ENCODE data around the gene CLDN12. TPM values are rescaled to one million over a fixed set of nuclear protein-coding genes. Genes with fewer than 3 reads are reported as not detected.

The CLDN12 gene
- total and polyA plus RNA-seq, 5 donors from 2014 or later = 0.44 to 2.9 (median 0.63) TPM; not detected in 1

DNA sequence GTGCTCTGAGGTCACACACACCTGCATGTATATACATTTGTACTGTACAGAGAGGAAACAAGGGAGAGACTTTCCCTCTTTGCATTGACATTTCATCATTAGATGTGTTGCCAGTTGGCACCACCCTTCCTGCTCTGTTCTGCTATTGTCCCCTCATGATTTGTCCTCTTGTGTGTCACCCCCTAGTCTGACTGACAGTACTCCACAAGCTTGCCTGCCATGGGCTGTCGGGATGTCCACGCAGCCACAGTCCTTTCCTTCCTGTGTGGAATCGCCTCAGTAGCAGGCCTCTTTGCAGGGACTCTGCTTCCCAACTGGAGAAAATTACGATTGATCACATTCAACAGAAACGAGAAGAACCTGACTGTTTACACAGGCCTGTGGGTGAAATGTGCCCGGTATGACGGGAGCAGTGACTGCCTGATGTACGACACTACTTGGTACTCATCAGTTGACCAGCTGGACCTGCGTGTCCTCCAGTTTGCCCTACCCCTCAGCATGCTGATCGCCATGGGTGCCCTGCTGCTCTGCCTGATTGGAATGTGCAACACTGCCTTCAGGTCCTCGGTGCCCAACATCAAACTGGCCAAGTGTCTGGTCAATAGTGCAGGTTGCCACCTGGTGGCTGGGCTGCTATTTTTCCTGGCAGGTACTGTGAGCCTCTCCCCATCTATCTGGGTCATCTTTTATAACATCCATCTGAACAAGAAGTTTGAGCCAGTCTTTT is 9.4 kb downstream of the CLDN12 start:
- Histone ChIP-seq H3K9me3 (ENCODE audit: control insufficient read depth in 2 of 2, low read length in 2 of 2) (no peaks in the 10 kb centered on the region), H3K36me3 (ENCODE audit: control insufficient read depth, insufficient read depth, low read length) (no peaks in the 10 kb centered on the region), H3K4me1 (ENCODE audit: control insufficient read depth, insufficient read depth, low read length, poor library complexity, severe bottlenecking) (no peaks in the 10 kb centered on the region), H3K4me3 (ENCODE audit: low read depth, low read length) (no peak overlapping the region), H3K27ac (ENCODE audit: insufficient read depth, low read length, poor library complexity, severe bottlenecking) (no peak overlapping the region), H3K27me3 (ENCODE audit: control insufficient read depth, insufficient read depth, low read length) (no peaks in the 10 kb centered on the region)
- Mint-ChIP-seq H3K36me3 (peaks cover 8% of the 10 kb centered on the region), H3K27ac (no peak overlapping the region), H3K27me3 (no peaks in the 10 kb centered on the region), H3K4me1 (peaks cover 0 to 6% (median 0%) of the 10 kb centered on the region in 4 donors), H3K9me3 (no peaks in the 10 kb centered on the region), H3K4me3 (no peak overlapping the region)
- DNase-seq (peak in 1 of 3 donors; percentile 30), ATAC-seq (ENCODE audit: low read depth in 2 of 2) (no peak)

DNA sequence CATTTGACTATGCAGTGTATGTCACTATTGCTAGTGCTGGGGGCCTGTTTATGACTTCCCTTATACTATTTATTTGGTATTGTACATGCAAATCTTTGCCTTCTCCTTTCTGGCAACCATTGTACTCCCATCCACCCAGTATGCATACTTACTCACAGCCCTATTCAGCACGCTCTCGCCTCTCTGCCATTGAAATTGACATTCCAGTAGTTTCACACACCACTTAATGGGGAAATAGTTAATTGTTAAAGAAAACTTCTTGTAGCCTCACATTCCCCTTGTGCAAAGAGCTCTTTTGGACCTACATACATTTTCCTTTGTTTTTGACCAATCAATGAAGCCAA is 9.9 kb downstream of the CLDN12 start:
- H3K4me3 Mint-ChIP-seq = no peak overlapping the region
- peaks cover 0 to 4% (median 0%) of the 10 kb centered on the region in 4 donors for H3K4me1 Mint-ChIP-seq
- no peak for DNase-seq
- H3K27ac ChIP-seq (ENCODE audit: insufficient read depth, low read length, poor library complexity, severe bottlenecking) = no peak overlapping the region
- ATAC-seq (ENCODE audit: low read depth in 2 of 2) = no peak
- H3K27me3 Mint-ChIP-seq = no peaks in the 10 kb centered on the region
- peaks cover 5% of the 10 kb centered on the region for H3K36me3 Mint-ChIP-seq
- no peak overlapping the region for H3K27ac Mint-ChIP-seq
- H3K4me1 ChIP-seq (ENCODE audit: control insufficient read depth, insufficient read depth, low read length, poor library complexity, severe bottlenecking) = no peaks in the 10 kb centered on the region
- no peaks in the 10 kb centered on the region for H3K36me3 ChIP-seq (ENCODE audit: control insufficient read depth, insufficient read depth, low read length)
- no peaks in the 10 kb centered on the region for H3K9me3 Mint-ChIP-seq
- no peak overlapping the region for H3K4me3 ChIP-seq (ENCODE audit: low read depth, low read length)
- no peaks in the 10 kb centered on the region for H3K9me3 ChIP-seq (ENCODE audit: control insufficient read depth in 2 of 2, low read length in 2 of 2)
- no peaks in the 10 kb centered on the region for H3K27me3 ChIP-seq (ENCODE audit: control insufficient read depth, insufficient read depth, low read length)

DNA sequence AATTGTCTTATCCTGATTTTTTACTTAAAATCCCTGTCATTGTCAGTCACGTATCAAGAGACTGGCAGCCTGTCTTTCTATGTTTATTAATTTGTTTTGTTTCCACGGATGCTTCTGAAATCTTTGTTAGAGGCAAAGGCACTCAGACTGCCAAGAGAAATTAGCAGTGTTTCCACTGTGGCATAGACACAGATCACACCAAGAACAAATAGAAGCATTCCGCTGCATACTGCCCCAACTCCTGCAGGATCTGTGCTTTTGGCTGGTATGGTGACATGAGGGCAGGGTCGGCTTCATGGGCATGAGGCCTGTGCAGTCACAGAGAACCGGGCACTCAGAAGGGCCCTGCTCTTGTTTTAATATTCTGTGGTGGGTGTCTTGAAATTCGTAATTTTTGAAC is 18.4 kb downstream of the CLDN12 start:
- no peaks in the 10 kb centered on the region for H3K9me3 ChIP-seq (ENCODE audit: control insufficient read depth in 2 of 2, low read length in 2 of 2)
- no peak overlapping the region for H3K4me3 Mint-ChIP-seq
- no peaks in the 10 kb centered on the region for H3K36me3 Mint-ChIP-seq
- no peaks in the 10 kb centered on the region for H3K4me1 ChIP-seq (ENCODE audit: control insufficient read depth, insufficient read depth, low read length, poor library complexity, severe bottlenecking)
- ATAC-seq (ENCODE audit: low read depth in 2 of 2) (no peak), DNase-seq (no peak)
- no peaks in the 10 kb centered on the region for H3K27me3 Mint-ChIP-seq
- H3K36me3 ChIP-seq (ENCODE audit: control insufficient read depth, insufficient read depth, low read length) = no peaks in the 10 kb centered on the region
- no peak overlapping the region for H3K27ac Mint-ChIP-seq
- H3K27ac ChIP-seq (ENCODE audit: insufficient read depth, low read length, poor library complexity, severe bottlenecking) = no peak overlapping the region
- H3K4me3 ChIP-seq (ENCODE audit: low read depth, low read length) = no peak overlapping the region
- H3K9me3 Mint-ChIP-seq = no peaks in the 10 kb centered on the region
- H3K4me1 Mint-ChIP-seq = peaks cover 2 to 8% (median 5%) of the 10 kb centered on the region in 4 donors
- H3K27me3 ChIP-seq (ENCODE audit: control insufficient read depth, insufficient read depth, low read length) = no peaks in the 10 kb centered on the region

DNA sequence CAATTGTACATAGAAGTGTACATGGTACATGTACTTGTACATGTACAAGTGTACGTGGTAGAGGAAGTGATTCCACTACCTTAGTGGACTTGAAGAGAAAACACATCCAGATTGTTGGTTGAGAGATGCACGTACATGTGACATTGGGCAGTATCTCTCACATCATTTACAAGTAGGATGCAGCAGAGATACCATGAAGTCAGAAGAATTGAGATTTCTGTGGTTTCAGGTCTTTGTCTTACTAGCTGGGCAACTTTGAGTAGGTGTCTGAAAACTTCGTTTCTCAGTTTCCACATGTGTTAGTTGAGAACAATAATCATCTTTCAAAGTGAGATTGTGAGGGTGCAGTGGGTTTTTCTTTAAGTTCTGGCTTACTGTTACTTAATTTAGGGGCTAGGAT is 21.5 kb downstream of the CLDN12 start:
- no peaks in the 10 kb centered on the region for H3K4me1 ChIP-seq (ENCODE audit: control insufficient read depth, insufficient read depth, low read length, poor library complexity, severe bottlenecking)
- H3K27ac ChIP-seq (ENCODE audit: insufficient read depth, low read length, poor library complexity, severe bottlenecking) = no peak overlapping the region
- H3K4me3 ChIP-seq (ENCODE audit: low read depth, low read length) = no peak overlapping the region
- H3K9me3 ChIP-seq (ENCODE audit: control insufficient read depth in 2 of 2, low read length in 2 of 2) = no peaks in the 10 kb centered on the region
- ATAC-seq (ENCODE audit: low read depth in 2 of 2) = no peak
- no peaks in the 10 kb centered on the region for H3K36me3 ChIP-seq (ENCODE audit: control insufficient read depth, insufficient read depth, low read length)
- Mint-ChIP-seq H3K4me1 (peaks cover 2 to 8% (median 5%) of the 10 kb centered on the region in 4 donors), H3K4me3 (no peak overlapping the region), H3K27ac (no peak overlapping the region), H3K36me3 (no peaks in the 10 kb centered on the region), H3K9me3 (no peaks in the 10 kb centered on the region), H3K27me3 (no peaks in the 10 kb centered on the region)
- no peaks in the 10 kb centered on the region for H3K27me3 ChIP-seq (ENCODE audit: control insufficient read depth, insufficient read depth, low read length)
- DNase-seq = peak in 1 of 3 donors; percentile 17

DNA sequence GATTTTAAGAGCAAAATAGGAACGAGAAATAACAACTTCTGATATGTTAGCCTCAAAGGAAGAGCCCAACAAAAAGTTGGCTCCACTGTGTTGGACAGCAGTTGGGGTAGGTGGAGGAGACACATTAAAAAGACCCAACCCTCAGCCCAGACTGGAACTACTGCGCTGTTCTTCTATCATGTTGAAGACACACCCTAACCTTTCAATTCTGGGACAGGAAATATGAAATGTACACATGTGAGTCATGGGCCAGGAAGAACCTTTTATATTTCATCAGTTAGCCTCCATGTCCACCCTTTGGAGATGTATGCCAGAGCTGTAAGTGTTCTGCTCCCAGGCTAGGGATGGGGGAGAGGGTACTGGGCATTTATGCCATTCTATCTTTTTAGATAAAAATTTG is 22.1 kb downstream of the CLDN12 start:
- no peak overlapping the region for H3K4me3 Mint-ChIP-seq
- H3K4me1 Mint-ChIP-seq = peaks cover 2 to 8% (median 5%) of the 10 kb centered on the region in 4 donors
- H3K36me3 Mint-ChIP-seq = no peaks in the 10 kb centered on the region
- Histone ChIP-seq H3K4me3 (ENCODE audit: low read depth, low read length) (no peak overlapping the region), H3K4me1 (ENCODE audit: control insufficient read depth, insufficient read depth, low read length, poor library complexity, severe bottlenecking) (no peaks in the 10 kb centered on the region), H3K27ac (ENCODE audit: insufficient read depth, low read length, poor library complexity, severe bottlenecking) (no peak overlapping the region), H3K36me3 (ENCODE audit: control insufficient read depth, insufficient read depth, low read length) (no peaks in the 10 kb centered on the region), H3K27me3 (ENCODE audit: control insufficient read depth, insufficient read depth, low read length) (no peaks in the 10 kb centered on the region), H3K9me3 (ENCODE audit: control insufficient read depth in 2 of 2, low read length in 2 of 2) (no peaks in the 10 kb centered on the region)
- H3K27ac Mint-ChIP-seq = no peak overlapping the region
- H3K9me3 Mint-ChIP-seq = no peaks in the 10 kb centered on the region
- no peaks in the 10 kb centered on the region for H3K27me3 Mint-ChIP-seq
- DNase-seq (peak in 1 of 3 donors; percentile 38), ATAC-seq (ENCODE audit: low read depth in 2 of 2) (peak in 1 of 2 donors; percentile 28)

DNA sequence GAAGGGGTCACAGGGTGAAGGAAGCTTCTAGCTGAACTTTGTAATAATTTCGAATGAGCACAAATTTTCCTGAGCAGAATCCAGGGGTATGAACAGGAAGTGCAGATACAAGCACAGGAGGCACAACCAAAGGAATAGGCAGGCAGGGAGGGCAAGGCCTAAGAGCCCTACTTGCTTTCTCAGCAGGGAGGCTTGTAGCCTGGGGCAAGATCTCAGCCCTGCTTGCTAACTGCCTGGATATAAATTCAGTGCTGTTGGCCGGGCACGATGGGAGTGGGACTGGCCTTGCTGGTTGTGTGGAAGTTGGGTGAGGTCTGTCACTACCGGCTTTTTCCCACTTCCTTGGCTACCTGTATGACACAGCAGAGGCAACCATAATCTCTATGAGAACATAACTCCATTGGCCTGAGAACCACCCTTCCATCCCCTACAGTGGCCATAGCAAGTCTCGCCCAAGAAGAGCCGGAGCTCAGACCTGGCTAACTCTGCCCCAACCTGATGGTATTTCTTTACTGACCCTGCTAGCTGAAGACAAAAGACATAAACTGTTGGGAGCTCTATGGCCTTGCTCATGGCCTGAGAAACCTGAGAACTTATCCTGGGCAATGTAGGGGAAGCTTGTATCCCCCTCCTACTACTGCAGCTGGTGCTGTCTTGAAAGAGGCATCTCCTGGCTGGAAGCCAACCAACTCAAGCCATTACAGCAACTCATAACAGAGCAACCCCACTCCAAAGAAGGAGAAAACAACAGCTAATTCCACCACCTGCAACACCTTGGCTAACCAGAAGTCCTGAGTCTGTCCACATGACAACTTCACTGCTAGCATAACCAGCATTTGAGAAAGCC is 27.6 kb downstream of the CLDN12 start:
- no peak for ATAC-seq (ENCODE audit: low read depth in 2 of 2)

DNA sequence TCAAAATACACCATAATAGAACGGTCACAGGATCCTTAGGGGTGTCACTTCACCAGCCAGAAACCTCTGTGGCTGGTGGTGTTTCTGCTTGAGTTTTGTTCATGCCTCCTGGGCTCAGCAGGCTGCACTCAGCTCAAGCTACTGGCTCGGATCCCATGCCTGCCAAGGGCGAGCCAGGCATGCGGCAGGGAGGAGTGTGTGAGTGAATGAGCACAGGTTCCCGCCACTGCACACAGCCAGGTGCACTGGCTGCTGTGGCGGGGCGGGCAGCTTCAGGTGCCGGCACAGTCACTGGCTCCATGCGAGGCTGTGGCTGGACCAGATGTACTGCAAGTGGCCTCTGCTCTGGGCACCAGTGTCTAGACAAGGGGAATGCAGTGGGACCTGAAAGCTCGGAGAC is 29.5 kb downstream of the CLDN12 start:
- Mint-ChIP-seq H3K27ac (no peak overlapping the region), H3K4me3 (no peak overlapping the region)
- no peaks in the 10 kb centered on the region for H3K27me3 ChIP-seq (ENCODE audit: control insufficient read depth, insufficient read depth, low read length)

More for the DNA sequence above, 27.6 kb downstream of the CLDN12 start:
- peaks cover 0 to 6% (median 3%) of the 10 kb centered on the region in 7 donors for H3K9me3 Mint-ChIP-seq
- no peaks in the 10 kb centered on the region for H3K36me3 Mint-ChIP-seq
- no peaks in the 10 kb centered on the region for H3K27me3 ChIP-seq (ENCODE audit: control insufficient read depth, insufficient read depth, low read length)
- H3K36me3 ChIP-seq (ENCODE audit: control insufficient read depth, insufficient read depth, low read length) = no peaks in the 10 kb centered on the region
- H3K27me3 Mint-ChIP-seq = no peaks in the 10 kb centered on the region
- no peak overlapping the region for H3K4me3 Mint-ChIP-seq
- H3K27ac Mint-ChIP-seq = peak overlapping the region in 1 of 3 donors; percentile 65
- no peak overlapping the region for H3K27ac ChIP-seq (ENCODE audit: insufficient read depth, low read length, poor library complexity, severe bottlenecking)
- DNase-seq = no peak
- H3K9me3 ChIP-seq (ENCODE audit: control insufficient read depth in 2 of 2, low read length in 2 of 2) = peaks cover 0 to 11% of the 10 kb centered on the region in 2 experiments
- H3K4me3 ChIP-seq (ENCODE audit: low read depth, low read length) = no peak overlapping the region
- peaks cover 0 to 3% (median 0%) of the 10 kb centered on the region in 4 donors for H3K4me1 Mint-ChIP-seq
- no peaks in the 10 kb centered on the region for H3K4me1 ChIP-seq (ENCODE audit: control insufficient read depth, insufficient read depth, low read length, poor library complexity, severe bottlenecking)

More for the DNA sequence above, 29.5 kb downstream of the CLDN12 start:
- H3K4me1 Mint-ChIP-seq = no peaks in the 10 kb centered on the region
- Histone ChIP-seq H3K36me3 (ENCODE audit: control insufficient read depth, insufficient read depth, low read length) (no peaks in the 10 kb centered on the region), H3K4me1 (ENCODE audit: control insufficient read depth, insufficient read depth, low read length, poor library complexity, severe bottlenecking) (no peaks in the 10 kb centered on the region), H3K4me3 (ENCODE audit: low read depth, low read length) (no peak overlapping the region), H3K27ac (ENCODE audit: insufficient read depth, low read length, poor library complexity, severe bottlenecking) (no peak overlapping the region), H3K9me3 (ENCODE audit: control insufficient read depth in 2 of 2, low read length in 2 of 2) (peaks cover 0 to 11% of the 10 kb centered on the region in 2 experiments)
- ATAC-seq (ENCODE audit: low read depth in 2 of 2) (no peak), DNase-seq (no peak)
- H3K9me3 Mint-ChIP-seq = peaks cover 0 to 6% (median 3%) of the 10 kb centered on the region in 7 donors
- no peaks in the 10 kb centered on the region for H3K36me3 Mint-ChIP-seq
- no peaks in the 10 kb centered on the region for H3K27me3 Mint-ChIP-seq
